Kidney epithelial cell (primary cell): ENCODE results near the gene KRTAP6-2. TPM values are rescaled to one million over a fixed set of nuclear protein-coding genes. Genes with fewer than 3 reads are reported as not detected.

Source experiments
- DNase-seq: peaks from one replicate; pipeline ENCODE4 v3.0.0-alpha.2; 2010; ENCODE audit warnings: low read depth
- H3K27me3 ChIP-seq: 2 replicates; pipeline ENCODE4 v1.6.0; 2011; ENCODE audit warnings: low read length; ENCODE audit not compliant: control insufficient read depth, insufficient read depth
- H3K36me3 ChIP-seq: 2 replicates; pipeline ENCODE4 v1.5.1; 2011; ENCODE audit warnings: low read length; ENCODE audit not compliant: control insufficient read depth, insufficient read depth
- H3K4me3 ChIP-seq: 2 replicates; pipeline ENCODE4 v1.5.1; 2011; ENCODE audit warnings: low read depth, mild to moderate bottlenecking, control low read depth, low read length
- CTCF ChIP-seq: IDR thresholded peaks from 2 replicates; pipeline ENCODE4 v1.5.1; 2011; ENCODE audit warnings: mild to moderate bottlenecking, moderate library complexity, low read length, control low read depth, inconsistent platforms; ENCODE audit not compliant: insufficient read depth, poor library complexity, severe bottlenecking
- total RNA-seq: library from RNA; depleted of rRNA; stranded (reverse); fragments of >200 nt; gene quantifications from 2 replicates; pipeline ENCODE4 v1.2.3, GENCODE V29; 2015

Gene KRTAP6-2
- total RNA-seq, 1 donor from 2014 or later = not detected

- Histone ChIP-seq H3K27me3 (no peaks in the 10 kb centered on the region), H3K36me3 (no peaks in the 10 kb centered on the region), H3K4me3 (no peak within 1 kb of the TSS)
- no peak for DNase-seq
- no peak for TF ChIP-seq CTCF
Measured at GRCh38 chr21:30590297-30590696, 8.4 kb downstream of the KRTAP6-2 start, which contains the start of gene KRTAP22-2. Gene KRTAP22-2, minus strand, starts transcription at chr21:30590397.

- no peak for TF ChIP-seq CTCF
- H3K27me3 ChIP-seq = no peaks in the 10 kb centered on the region
- H3K36me3 ChIP-seq = no peaks in the 10 kb centered on the region
- no peak overlapping the region for H3K4me3 ChIP-seq
- no peak for DNase-seq
Measured at GRCh38 chr21:30582870-30583269, 15.8 kb downstream of the KRTAP6-2 start.

GRCh38 chr21:30580132-30580531 lies 18.6 kb downstream of the KRTAP6-2 start:
- no peak for TF ChIP-seq CTCF
- no peaks in the 10 kb centered on the region for H3K27me3 ChIP-seq
- H3K4me3 ChIP-seq = no peak overlapping the region
- DNase-seq = no peak
- H3K36me3 ChIP-seq = no peaks in the 10 kb centered on the region

GRCh38 chr21:30579346-30579745 lies 19.4 kb downstream of the KRTAP6-2 start:
- H3K27me3 ChIP-seq = no peaks in the 10 kb centered on the region
- no peaks in the 10 kb centered on the region for H3K36me3 ChIP-seq
- DNase-seq = no peak
- no peak for TF ChIP-seq CTCF
- H3K4me3 ChIP-seq = no peak overlapping the region

GRCh38 chr21:30577766-30578165 lies 20.9 kb downstream of the KRTAP6-2 start:
- Histone ChIP-seq H3K4me3 (no peak overlapping the region), H3K36me3 (no peaks in the 10 kb centered on the region), H3K27me3 (no peaks in the 10 kb centered on the region)
- DNase-seq = no peak
- no peak for TF ChIP-seq CTCF

GRCh38 chr21:30567617-30568016 lies 31.1 kb downstream of the KRTAP6-2 start:
- no peak for DNase-seq
- Histone ChIP-seq H3K27me3 (no peaks in the 10 kb centered on the region), H3K36me3 (no peaks in the 10 kb centered on the region), H3K4me3 (no peak overlapping the region)
- no peak for TF ChIP-seq CTCF
